Activated CD8-positive, alpha-beta memory T cell treated with anti-CD3 and anti-CD28 coated beads, Interleukin-2, amount 50 U/mL, for 1 hour (primary cell): ENCODE data around the gene DIAPH2.
"Not testable (repeated sequence)": the region's sequence is repeated elsewhere in the genome, so short reads cannot be mapped to it uniquely, and the experiment has no call there.

Source experiments
- DNase-seq: peaks from one replicate; pipeline ENCODE4 v3.0.0-alpha.2; 2020; ENCODE audit errors: extremely low read depth

DIAPH2 gene

DNA sequence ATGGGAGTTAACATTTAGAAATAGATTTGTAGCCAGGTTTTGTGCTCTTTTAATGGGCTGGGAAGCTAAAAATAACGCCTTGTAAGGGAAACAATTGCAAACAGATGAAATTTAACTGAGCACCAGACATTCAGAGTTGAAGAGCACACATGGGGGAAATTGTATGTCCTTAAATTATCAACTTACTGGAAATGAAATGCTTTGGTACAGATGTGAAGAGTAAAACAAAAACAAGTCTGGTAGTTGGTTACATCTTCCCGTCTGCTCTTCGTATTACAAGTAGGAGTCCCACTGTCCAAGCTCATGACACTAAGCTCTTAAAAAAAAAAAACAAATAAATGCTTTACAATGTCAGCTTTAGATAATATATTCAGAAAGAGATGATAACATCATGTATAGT is 139.5 kb downstream of the DIAPH2 start:
- DNase-seq, result no peak

DNA sequence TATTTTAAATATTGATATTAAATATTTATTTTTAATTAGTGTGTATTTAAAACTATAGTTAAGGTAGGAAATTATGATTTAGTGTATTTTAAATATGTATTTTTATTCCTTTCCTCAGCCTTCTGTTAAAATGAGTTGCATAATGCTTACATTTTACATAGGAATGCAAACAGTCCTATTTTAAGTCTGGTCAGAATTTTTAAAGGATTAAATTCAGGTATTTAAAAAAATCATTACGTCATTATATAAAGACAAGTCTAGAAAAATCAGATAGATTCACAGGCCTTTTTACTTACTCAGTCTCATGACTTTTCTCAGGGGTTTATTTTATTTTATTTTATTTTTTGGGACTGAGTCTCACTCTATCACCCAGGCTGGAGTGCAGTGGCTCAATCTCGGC is 148.7 kb downstream of the DIAPH2 start:
- no peak for DNase-seq

DNA sequence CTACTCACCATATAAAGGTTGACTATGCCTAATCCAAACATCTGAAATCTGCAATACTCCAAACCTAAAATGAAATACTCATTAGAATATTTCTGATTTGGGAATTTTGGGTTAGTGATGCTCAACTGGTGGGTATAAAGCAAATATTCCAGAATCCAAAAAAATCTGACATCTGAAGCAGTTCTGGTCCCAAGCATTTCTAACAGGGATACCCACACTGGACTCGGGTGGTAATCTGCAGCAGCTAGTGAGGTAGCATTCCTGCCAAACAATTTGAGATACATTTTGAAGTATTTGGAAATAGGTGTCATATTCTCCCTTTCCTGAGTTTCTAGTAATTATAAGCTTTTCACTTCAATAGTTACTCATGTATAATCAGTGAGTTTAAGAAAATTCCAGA is 149.5 kb downstream of the DIAPH2 start:
- no peak for DNase-seq

DNA sequence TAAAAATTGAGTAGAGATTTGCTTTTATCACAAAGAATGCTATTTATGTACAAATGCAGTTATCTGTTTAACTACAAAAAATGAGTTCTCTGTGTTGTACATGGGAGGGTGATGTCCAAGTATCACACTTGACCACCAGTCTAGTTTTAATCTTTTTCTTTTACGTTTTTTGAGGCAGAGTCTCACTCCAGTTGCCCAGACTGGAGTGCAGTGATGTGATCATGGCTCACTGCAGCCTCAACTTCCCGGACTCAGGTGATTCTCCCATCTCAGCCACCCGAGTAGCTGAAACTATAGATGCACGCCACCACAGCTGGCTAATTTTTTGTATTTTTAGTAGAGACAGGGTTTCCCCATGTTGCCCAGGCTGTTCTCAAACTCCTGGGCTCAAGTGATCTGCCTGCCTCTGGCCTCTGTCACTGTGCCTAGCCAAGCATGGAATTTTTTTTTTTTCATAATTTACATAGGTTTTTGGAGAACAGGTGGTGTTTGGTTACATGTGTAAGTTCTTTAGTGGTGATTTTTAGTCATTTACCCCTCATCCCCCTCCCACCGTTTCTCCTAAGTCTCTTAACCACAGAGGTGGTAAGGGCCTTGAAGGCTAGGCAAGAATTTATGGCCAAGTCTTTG is 151.1 kb downstream of the DIAPH2 start:
- DNase-seq, result no peak

DNA sequence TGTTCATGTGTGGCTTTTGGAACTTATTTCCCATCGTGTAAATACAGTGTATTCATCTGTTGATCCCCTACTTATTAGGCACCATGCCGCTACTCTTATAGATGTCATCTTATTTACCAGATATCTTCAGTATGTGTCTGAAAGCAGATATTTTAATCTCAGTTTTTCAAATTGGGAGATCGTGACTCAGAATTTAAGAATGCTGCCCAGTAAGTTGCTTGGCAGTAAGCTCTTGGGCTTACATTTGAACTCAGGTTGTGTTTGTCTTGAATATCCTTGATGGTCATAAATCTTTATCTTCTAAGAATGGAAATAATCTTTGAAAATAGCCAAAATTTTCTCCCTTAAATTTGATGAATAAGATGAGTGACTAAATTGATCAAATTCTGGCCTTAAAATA is 153.2 kb downstream of the DIAPH2 start:
- DNase-seq, result no peak

DNA sequence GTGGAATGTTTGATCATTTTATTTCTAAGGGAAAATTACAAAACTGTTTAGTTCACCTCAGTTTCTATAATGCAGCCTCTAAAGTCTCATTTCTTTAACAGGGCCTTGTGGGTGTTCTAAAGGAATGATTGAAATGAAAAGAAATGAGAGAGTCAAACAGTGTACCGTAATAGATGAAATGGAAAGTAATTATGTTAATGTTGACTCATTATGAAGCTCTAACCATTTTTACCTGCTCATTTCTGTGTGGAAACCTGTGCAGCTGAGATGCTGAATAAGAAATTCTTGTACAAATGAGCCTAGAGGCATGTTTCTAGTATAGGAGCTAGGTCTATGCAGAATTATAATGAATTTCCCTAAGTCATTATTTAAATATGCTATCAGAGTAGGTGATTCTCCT is 153.9 kb downstream of the DIAPH2 start:
- DNase-seq, result no peak

DNA sequence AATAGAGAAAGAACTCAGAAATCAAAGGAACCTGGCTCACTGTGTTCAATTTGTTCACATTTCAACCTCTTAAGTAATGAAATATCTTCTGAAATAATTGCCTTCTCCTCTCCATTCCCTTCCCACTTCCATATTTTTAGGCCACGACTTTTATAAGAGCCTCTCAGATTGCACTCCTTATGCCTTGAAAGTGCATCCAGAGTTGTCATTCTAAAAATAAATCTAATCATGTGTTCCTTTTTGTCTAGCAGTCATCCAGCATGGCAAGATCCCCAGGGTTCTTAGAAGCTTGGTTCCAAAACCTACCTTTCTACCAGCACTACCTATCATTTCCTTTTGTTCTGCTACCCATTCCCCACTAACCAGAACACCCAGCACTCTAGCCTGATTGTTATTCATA is 156.7 kb downstream of the DIAPH2 start:
- no peak for DNase-seq

DNA sequence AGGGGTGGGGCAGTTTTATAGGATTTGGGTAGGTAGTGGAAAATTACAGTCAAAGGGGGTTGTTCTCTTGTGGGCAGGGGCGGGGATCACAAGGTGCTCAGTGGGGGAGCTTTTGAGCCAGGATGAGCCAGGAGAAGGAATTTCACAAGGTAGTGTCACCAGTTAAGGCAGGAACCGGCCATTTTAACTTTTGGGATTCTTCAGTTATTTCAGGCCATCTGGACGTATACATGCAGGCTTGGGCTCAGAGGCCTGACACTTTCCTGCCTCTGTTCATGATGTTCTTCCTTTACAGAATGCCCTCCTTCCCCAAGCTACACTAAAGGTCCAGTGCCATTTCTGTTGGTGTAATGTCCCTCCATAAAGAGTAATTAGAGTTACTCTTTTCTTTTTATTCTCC is 157.2 kb downstream of the DIAPH2 start:
- DNase-seq, result not testable (repeated sequence)

DNA sequence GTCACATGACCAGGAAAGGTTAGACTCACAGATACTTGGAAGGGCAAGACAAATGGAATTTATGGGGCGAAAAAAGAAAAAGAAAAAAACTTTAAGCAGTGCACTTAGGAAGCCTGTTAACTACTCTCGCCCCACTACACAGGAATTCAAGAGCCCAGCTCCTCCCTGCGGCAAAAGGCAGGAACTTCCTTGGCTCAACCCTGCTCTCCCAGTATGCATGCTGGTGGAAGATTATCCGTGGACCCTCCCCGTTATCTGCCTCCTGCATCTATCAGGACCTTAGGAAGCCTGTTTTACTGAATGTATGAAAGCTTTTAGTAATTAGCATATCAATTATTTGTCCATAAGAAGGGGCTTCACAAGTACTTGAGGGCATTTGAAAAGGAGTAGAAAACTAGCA is 158.9 kb downstream of the DIAPH2 start:
- DNase-seq, result no peak

DNA sequence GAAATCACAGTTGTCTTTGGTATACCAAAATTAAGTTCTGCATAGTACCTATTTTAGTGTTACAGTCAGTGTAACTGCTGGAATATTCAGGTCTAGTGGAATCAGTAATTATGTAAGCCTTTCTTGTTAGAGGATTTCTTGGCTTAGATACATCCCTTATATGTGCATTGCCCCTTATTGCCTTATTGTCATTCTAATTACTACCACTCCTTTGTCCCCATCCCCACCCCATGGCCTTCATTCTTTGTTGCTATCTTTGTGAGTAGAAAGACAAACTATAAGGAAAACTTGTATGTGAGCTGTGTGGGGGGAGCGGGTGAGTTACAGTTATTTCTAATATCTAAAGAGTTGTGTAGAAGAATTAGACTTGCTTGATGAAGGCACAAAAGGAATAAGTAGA is 162.2 kb downstream of the DIAPH2 start:
- no peak for DNase-seq

DNA sequence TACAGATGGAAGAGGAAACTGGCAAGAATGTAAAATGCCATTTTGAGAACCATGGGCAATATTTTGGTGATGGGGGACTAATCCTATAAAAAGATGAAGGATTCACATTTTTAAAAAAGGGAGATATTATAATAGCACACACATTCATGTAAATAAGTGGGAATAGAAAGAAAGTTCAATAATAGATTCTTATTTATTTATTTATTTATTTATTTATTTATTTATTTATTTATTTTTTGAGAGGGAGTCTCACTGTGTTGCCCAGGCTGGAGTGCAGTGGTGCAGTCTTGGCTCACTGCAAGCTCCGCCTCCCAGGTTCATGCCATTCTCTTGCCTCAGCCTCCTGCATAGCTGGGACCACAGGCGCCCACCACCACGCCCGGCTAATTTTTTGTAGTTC is 174.8 kb downstream of the DIAPH2 start:
- not testable (repeated sequence) for DNase-seq

DNA sequence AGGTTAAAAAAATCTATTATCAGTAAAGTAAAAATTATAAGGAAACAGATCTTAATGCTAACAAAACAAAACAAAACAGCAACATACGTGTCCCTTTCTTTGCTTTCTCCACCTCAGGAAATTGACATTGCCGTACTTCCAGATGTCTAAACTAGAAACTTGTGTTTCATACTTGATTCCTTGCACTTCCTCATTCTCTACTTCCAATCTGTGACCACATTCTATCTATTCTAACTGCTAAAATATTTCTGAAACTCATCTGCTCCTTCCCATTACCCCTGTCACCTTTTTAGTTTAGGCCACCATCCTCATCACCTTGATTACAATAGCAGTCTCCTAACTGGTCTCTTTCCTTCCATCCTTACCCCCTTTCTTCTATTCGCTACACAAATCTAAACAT is 176.6 kb downstream of the DIAPH2 start:
- no peak for DNase-seq

DNA sequence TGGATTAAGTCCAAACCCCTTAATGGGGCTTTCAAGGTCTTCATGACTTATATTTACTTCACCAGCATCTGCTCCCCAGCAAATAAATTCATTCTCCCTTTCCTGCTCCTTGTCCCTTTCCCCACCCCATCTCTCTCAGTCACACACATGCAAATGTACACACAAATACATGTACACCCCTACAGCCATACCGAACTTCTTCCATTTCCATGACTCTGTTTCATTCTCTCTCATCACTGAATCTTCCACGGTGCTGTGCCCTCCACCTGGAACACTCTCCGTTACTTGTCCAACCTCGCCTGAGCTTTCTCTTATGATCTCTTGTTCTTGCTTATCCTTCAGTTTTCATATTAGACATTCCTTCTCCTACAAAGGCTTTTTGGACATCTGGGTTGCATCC is 177.0 kb downstream of the DIAPH2 start:
- DNase-seq, result no peak

DNA sequence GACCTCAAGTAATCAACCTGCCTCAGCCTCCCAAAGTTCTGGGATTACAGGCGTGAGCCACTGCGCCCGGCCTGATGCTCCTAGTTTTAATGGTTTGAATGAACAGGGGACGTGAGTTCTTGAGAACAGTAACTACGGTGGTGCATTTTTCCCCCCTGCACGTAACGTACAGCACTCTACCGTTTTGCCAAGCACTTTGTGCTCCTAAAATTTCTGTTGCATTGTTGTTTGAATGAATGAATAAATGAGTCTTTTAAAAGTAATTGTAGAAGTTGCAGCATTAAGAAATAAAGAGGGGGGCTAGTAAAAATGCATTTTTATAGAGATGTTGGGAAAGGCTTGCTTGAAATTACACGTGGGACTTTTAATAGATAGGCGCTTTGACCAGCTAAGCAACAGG is 199.0 kb downstream of the DIAPH2 start, which contains the start of gene RPA4:
Gene RPA4, plus strand, starts transcription at position 301 of the 400 bp plus-strand sequence. CDS start 403 bp downstream, outside the sequence.
- no peak for DNase-seq

DNA sequence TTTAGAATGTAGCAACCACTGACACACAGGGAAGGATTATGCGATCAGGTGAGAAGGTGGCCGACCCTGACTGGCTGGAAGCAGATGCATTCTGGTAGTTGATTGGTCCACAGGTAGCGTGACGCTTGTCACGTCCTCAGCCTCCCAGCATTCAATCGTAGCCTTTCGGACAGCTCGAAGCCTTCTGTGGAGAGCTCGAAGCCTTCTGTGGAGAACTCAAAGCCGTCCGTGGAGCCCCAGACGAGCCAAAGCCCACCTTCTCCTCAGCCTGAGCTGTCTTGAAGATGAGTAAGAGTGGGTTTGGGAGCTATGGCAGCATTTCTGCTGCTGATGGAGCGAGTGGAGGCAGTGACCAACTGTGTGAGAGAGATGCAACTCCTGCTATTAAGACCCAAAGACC is 199.4 kb downstream of the DIAPH2 start:
- DNase-seq, result no peak

DNA sequence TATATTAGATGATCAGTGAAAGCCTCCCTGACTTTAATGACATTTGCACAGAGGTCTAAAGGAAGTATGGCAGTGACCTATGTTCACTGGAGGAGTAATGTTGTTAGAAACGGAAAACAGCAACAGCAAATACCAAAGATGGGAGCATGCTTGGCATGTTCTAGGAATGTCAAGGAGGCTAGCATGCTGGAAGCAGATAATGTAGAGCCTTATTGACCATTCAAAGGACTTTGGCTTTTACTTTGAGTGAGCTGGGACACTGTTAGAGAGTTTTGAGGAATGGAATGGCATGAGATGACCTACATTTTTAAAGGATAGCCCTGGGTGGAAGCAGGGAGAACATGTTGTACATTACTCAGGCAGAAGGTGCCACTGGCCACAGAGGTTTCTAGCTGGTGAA is 205.1 kb downstream of the DIAPH2 start:
- DNase-seq, result no peak

DNA sequence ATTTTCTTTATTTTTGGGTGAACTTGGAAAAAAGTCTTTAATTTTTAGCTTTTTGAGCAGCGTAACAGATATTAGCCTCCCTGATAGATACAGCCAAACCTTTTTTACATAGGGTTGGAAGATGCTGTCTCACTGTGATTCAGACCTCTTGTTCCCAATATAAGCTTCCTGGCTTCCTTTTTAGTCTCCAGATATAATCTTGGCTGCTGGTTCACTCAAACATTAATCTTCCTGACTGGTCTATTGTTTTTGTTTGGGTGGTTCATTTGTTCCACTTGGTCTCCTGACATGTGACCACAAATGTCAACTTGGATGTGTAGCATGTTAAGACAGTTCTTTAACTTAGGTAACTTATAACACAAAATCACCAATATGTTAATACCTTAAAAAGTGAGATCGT is 222.1 kb downstream of the DIAPH2 start:
- no peak for DNase-seq

DNA sequence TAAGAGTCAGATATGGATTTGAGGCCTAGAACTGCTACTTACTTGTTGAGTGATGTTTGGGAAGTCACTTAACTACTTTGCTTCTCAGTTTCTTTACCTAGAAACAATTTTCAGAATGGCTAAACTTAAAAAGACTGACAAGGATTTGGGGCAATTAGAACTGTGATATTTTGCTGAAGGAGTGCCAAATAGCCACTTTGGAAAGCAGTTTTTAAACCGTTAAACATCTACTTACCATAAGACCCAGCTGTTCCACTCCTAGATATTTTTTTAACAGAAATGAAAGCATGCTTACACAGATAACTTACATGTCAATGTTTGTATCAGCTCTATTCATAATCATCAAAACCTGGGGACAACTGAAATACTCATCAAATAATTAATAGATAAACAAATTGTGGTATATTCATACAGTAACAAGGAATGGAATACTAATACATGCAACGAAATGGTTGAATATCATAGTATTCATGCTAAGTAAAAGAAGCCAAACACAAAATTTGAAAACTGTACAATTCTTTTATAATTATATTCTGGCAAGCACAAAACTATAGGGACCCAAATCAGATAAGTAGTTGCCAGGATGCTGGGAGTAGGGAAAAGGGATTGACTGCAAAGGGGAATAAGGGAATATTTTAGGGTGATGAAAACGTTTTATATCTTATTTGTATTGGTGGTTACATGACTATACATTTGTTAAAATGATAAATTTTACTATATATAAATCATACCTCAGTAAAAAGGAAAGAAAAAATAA is 223.1 kb downstream of the DIAPH2 start:
- DNase-seq, result no peak

DNA sequence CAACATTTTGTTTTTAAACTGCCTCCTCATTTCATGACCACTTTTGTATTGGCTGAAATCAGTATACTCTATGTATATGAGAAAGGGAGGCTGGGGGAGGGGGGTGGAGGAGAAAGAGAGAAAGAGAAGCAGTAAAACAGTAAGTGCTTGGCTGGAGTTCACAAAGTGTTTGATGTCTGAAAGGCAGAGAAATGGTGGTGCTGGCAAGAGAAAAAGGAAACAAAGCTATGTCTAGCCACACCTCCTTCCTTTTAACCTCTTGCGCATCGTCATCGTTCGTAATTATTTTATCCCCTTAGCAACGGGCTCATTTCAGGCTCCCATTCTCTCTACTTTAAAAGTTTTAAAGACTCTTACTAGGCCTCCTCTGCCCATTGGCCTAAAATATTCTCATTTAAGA is 224.6 kb downstream of the DIAPH2 start:
- DNase-seq, result no peak

DNA sequence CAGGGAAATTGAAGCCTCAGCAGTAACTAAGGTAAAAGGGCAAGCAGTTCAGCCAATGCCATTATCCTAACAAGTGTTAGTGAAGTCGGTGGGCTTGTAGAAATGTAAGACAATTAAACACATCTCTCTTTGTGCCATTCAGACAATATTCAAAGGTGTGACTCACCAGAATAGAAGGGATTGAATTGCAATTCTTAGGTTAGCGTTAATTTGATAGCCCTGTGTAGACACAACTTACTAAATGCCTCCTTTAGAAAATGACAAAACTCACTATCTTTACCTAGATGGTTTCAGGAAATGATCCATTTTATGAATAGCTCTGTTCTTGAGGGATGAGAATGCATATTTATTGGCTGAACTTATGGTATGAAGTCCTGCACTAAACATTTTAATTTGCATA is 234.2 kb downstream of the DIAPH2 start:
- DNase-seq, result no peak

DNA sequence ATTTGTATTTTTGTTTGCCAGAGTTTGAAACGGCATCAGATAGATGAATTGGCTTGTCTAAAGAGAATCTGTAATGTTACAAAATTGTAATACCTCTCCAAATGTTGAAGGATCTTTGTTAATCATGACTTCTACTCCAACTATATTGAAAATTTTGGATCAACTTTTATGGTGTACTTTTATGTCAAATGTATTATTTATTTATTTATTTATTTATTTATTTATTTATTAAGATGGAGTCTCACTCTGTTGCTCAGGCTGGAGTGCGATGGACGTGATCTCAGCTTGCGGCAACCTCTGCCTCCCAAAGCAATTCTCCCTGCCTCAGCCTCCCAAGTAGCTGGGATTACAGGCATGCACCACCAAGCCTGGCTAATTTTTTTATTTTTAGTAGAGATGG is 235.0 kb downstream of the DIAPH2 start:
- no peak for DNase-seq

DNA sequence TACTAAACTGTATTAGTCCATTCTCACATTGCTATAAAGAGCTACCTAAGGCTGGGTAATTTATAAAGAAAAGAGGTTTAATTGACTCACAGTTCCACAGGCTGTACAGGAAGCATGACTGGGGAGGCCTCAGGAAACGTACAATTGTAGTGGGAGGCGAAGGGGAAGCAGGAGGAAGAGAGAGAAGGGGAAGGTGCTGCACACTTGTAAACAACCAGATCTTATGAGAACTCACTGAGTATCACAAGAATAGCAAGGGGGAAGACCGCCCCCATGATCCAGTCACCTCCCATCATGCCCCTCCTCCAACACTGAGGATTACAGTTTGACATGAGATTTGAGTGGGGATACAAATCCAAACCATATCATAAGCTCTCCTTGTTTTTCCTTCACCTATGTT is 239.9 kb downstream of the DIAPH2 start:
- no peak for DNase-seq

DNA sequence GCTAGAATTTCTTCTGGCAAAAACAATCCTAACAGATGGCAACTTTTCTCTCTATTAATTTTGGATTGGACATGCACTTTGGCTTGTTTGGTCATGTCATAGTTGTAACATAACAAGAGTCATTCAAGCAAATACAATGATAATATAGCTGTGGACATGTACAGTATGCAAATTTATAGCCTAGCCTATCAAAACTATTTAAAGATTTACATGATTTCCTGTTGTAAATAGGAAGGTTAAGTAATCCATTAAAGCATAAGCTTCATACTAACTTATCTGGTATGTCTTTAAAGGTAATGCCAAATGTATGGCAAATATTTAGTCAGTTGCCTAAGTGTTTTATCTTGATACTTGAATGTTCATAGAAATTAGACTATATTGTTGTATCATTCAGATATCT is 244.4 kb downstream of the DIAPH2 start:
- DNase-seq, result no peak

DNA sequence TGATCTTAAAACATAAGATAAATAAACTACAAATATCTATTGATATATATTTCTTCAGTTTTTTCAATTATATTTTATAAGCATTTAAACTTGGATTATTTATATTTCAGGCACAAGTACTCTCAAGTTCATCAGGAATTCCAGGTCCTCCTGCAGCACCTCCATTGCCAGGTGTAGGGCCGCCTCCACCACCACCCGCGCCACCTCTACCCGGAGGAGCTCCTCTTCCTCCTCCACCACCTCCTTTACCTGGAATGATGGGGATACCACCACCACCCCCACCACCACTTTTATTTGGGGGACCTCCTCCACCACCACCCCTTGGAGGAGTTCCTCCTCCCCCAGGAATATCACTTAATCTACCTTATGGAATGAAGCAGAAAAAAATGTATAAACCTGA is 273.1 kb downstream of the DIAPH2 start:
- DNase-seq, result no peak
